ENCODE data around the gene GRK6.

Gene GRK6

DNA sequence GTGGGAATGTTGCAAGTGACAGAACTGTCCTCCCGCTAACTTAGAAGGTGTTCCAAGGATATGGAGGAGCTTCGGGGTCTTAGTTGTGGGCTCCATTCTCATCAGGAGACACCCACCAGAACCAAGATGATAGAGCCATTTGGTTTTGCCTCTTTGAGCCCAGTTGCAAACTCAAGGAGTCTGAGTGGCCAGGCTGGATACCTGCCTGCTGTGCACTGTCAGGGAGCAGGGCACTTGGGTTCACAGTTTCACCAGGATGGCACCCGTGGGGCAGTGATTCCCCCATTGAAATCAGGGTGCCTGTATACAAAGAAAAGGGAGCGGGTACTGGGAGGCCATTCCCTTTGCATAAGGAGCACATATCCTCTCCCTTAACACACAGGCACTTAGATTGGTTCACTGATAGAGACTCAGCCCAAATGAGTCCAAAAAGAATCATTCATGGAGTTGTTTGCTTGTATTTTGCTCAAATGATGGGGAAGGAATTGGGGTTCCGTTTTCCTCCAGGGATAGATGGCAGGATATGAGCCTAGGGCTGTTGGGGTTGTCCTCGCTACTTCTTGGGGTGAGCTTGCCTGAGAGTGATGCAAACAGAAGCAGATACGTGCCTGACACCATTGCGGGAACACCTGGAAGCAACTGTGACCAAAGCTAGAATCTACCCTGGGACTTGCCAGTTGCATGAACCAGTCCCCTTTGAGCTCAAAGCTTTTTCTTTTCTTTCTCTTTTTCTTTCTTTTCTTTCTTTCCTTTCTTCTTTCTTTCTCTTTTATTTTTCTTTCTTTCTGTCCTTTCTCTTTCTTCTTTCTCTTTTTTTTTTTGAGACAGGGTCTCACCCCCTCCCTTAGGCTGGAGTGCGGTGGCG lies 18.8 kb downstream of the GRK6 start:
- TF ChIP-seq, protein P1, sequence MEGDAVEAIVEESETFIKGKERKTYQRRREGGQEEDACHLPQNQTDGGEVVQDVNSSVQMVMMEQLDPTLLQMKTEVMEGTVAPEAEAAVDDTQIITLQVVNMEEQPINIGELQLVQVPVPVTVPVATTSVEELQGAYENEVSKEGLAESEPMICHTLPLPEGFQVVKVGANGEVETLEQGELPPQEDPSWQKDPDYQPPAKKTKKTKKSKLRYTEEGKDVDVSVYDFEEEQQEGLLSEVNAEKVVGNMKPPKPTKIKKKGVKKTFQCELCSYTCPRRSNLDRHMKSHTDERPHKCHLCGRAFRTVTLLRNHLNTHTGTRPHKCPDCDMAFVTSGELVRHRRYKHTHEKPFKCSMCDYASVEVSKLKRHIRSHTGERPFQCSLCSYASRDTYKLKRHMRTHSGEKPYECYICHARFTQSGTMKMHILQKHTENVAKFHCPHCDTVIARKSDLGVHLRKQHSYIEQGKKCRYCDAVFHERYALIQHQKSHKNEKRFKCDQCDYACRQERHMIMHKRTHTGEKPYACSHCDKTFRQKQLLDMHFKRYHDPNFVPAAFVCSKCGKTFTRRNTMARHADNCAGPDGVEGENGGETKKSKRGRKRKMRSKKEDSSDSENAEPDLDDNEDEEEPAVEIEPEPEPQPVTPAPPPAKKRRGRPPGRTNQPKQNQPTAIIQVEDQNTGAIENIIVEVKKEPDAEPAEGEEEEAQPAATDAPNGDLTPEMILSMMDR (IDR thresholded peaks at IDR 0.05; ENCODE audit: low read depth, low read length) = no peak
- no peak for DNase-seq
- Histone ChIP-seq H3K4me3 (ENCODE audit: low read depth, low read length) (peak overlapping the region; percentile 66), H3K9me3 (no peaks in the 10 kb centered on the region), H3K4me1 (peaks cover 21% of the 10 kb centered on the region), H3K27me3 (no peaks in the 10 kb centered on the region), H3K36me3 (peaks cover 13% of the 10 kb centered on the region)

DNA sequence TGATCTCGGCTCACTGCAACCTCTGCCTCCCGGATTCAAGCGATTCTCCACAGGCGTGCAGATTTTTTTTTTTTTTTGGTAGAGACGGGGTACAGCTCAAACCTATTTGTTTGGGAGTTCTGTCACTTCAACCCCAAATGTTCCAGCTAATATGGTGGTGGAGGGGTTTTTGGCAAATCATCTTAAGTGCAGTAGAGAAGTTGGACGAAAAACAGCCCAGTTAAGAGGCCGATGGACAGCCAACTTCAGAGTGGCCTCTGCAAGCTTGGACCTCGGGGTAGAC lies 19.4 kb downstream of the GRK6 start:
- H3K4me1 ChIP-seq = peaks cover 19% of the 10 kb centered on the region
- peak overlapping the region; percentile 66 for H3K4me3 ChIP-seq (ENCODE audit: low read depth, low read length)
- TF ChIP-seq, protein P1 (IDR thresholded peaks at IDR 0.05; ENCODE audit: low read depth, low read length) = no peak
- H3K36me3 ChIP-seq = peaks cover 11% of the 10 kb centered on the region
- no peaks in the 10 kb centered on the region for H3K27me3 ChIP-seq
- DNase-seq = no peak
- H3K9me3 ChIP-seq = no peaks in the 10 kb centered on the region

DNA sequence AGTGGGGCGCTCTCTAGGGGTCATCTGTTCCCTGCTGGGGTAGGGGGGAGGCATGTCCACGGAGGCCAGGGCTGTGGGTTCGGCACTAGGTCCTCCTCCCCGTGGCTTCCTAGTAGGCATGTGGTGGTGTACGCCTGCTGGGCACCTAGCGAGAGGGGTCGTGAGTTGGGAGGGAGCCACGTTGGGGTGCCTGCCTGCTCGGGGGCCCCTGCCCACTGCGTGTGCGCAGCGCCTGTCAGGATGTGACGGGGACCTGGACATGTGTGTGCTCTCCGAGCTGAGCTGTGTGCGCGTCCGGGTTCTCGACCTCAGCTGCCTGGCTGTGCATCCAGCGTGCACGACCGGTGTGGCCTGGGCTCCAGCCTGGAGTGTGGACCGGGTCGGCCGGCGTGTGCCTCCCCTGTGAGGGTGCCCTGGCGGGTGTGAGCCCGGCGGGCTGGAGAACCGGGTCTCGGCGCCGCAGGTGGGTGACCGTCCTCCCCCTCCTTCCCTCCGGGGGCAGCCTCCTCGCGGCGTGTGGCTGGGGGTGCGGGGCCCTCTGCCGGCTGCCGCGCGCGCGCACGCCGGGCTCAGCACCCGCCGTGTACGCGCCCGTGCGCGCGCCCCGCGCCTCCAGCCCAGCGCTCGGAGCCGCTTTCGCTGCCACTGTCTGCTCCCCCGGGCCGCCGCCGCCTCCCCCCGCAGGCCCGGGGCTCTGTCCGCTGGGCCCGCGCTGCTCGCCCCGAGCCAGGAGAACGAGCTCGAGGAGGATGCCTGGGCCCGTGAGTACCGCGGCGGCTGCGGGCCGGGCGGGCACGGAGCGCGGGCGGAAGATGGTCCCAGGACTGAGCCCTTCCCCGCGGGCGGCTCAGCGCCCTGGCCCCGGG lies 20.0 kb downstream of the GRK6 start, which contains the start of gene PRR7:
TSS of gene PRR7 (plus strand) at position 615 of the 866 bp plus-strand sequence. CDS start 8,254 bp downstream, outside the sequence.
- Histone ChIP-seq H3K4me3 (ENCODE audit: low read depth, low read length) (peak within 1 kb of the TSS; percentile 66), H3K4me1 (peaks cover 19% of the 10 kb centered on the region), H3K36me3 (peaks cover 11% of the 10 kb centered on the region; the same call in 1 of the 2 replicates), H3K27me3 (no peaks in the 10 kb centered on the region), H3K9me3 (no peaks in the 10 kb centered on the region)
- peak; percentile 85 for DNase-seq
- TF ChIP-seq, protein P1 (IDR thresholded peaks at IDR 0.05; ENCODE audit: low read depth, low read length) = no peak

DNA sequence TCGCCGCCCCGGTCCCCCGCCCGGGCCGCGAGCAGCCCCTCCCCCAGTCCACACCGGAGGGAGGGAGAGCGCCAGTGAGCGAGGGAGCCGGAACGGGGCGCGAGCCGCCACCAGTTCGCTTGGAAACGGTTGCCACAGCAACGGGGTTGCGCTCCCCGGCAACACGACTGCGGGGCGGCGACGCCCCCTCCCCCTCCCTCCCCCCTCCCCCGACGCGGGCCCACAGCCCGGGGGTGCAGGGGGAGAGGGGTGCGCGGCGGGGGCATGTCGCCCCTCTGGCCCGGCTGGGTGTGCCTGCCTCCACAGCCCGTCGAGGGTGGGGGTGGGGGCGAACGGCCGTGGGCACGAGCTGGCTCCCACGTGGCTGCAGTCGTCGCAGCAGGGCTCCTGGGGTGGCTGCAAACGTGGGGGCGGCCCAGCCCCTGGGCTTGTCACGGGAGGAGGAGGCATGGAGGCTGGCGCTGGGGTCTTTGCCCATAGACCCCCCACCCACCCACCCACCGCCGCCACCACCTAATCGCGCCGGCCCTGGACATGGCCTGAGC lies 20.7 kb downstream of the GRK6 start:
- Histone ChIP-seq H3K36me3 (peaks cover 11% of the 10 kb centered on the region; the same call in 1 of the 2 replicates), H3K9me3 (no peaks in the 10 kb centered on the region)
- peak; percentile 87 for DNase-seq

DNA sequence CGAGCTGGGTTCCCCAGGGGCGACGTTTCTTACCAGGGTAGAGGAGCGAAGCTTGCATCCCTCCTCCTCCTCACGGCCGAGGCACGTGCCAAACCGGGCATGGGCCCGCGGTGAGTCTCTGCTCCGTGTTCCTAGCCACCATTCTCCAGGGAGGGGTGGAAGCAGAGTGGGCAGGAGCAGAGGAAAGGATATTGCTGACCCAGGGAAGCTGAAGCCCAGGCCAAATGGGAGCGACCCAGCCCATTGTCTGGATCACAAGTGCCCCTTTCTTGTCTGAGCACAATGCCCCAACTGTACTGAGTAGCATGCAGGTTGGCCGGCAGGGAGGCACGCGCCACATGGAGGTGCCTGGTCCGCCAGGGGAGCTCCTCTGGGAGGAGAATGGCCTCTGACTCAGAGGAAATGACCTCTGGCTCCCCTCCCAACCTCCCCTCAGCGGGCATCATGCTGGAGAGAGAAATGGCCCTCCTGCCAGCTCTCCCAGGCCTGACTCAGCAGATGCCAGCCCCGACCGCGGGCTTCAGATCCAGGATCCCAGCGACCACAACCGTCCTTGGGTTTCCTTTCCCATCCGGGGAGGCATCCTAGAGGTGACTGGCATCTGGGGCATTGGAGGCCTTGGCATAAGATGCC lies 21.3 kb downstream of the GRK6 start:
- no peaks in the 10 kb centered on the region for H3K27me3 ChIP-seq
- TF ChIP-seq, protein P1 (IDR thresholded peaks at IDR 0.05; ENCODE audit: low read depth, low read length) = no peak
- peak; percentile 71 for DNase-seq

More for the DNA sequence above, 20.7 kb downstream of the GRK6 start:
- TF ChIP-seq, protein P1 (IDR thresholded peaks at IDR 0.05; ENCODE audit: low read depth, low read length) = no peak
- Histone ChIP-seq H3K4me3 (ENCODE audit: low read depth, low read length) (peak overlapping the region; percentile 66), H3K27me3 (no peaks in the 10 kb centered on the region), H3K4me1 (peaks cover 19% of the 10 kb centered on the region)

More for the DNA sequence above, 21.3 kb downstream of the GRK6 start:
- peaks cover 19% of the 10 kb centered on the region for H3K4me1 ChIP-seq
- H3K4me3 ChIP-seq (ENCODE audit: low read depth, low read length) = peak overlapping the region; percentile 66
- H3K9me3 ChIP-seq = no peaks in the 10 kb centered on the region
- H3K36me3 ChIP-seq = peaks cover 8% of the 10 kb centered on the region; the same call in 1 of the 2 replicates
